Mesothelial cell of epicardium (in vitro differentiated cells): ENCODE data around the gene LNP1. TPM values are rescaled to one million over a fixed set of nuclear protein-coding genes. Genes with fewer than 3 reads are reported as not detected.
A peak's percentile ranks its signal among the peaks of the same experiment; 100 is the strongest.

Experiments used
- DNase-seq, 2 experiments: peaks; one replicate each; pipeline ENCODE4 v3.0.0; 2021; ENCODE audit warnings: low spot score in 2 of 2; ENCODE audit not compliant: unreplicated experiment in 2 of 2
- H3K27ac Mint-ChIP-seq: 2 replicates; pipeline ENCODE4 v1.8.0; 2021; ENCODE audit warnings: mixed read lengths
- H3K27me3 Mint-ChIP-seq: 2 replicates; pipeline ENCODE4 v1.8.0; 2021; ENCODE audit warnings: low read depth, mixed read lengths
- H3K36me3 Mint-ChIP-seq: 2 replicates; pipeline ENCODE4 v1.8.0; 2021; ENCODE audit warnings: mixed read lengths
- H3K4me1 Mint-ChIP-seq: 2 replicates; pipeline ENCODE4 v1.8.0; 2021; ENCODE audit warnings: mixed read lengths
- H3K4me3 Mint-ChIP-seq: 2 replicates; pipeline ENCODE4 v1.8.0; 2021; ENCODE audit warnings: mild to moderate bottlenecking, moderate library complexity, mixed read lengths
- H3K9me3 Mint-ChIP-seq: 2 replicates; pipeline ENCODE4 v1.8.0; 2021; ENCODE audit warnings: mixed read lengths
- CTCF ChIP-seq: fragments of 200-600 bp; sonication (generic); IDR thresholded peaks from one replicate; pipeline ENCODE4 v1.5.0; 2021; ENCODE audit warnings: antibody characterized with exemption; ENCODE audit not compliant: unreplicated experiment
- total RNA-seq: library from RNA; stranded (reverse); gene quantifications from 3 replicates; pipeline ENCODE4 v1.2.1, GENCODE V29; 2021

The LNP1 gene
- total RNA-seq, 1 donor from 2014 or later = 4.3 TPM

- Mint-ChIP-seq H3K36me3 (no peaks in the 10 kb centered on the region), H3K27ac (no peak overlapping the region), H3K27me3 (peaks cover 31% of the 10 kb centered on the region), H3K4me3 (no peak overlapping the region), H3K9me3 (peaks cover 6% of the 10 kb centered on the region), H3K4me1 (no peaks in the 10 kb centered on the region)
- TF ChIP-seq CTCF = no peak
- DNase-seq = no peak
Observed at GRCh38 chr3:100483529-100483928, 82.2 kb downstream of the LNP1 start.

- no peak for DNase-seq
- H3K36me3 Mint-ChIP-seq = no peaks in the 10 kb centered on the region
- H3K27me3 Mint-ChIP-seq = peaks cover 34% of the 10 kb centered on the region
- H3K4me1 Mint-ChIP-seq = peaks cover 2% of the 10 kb centered on the region
- no peak overlapping the region for H3K27ac Mint-ChIP-seq
- H3K4me3 Mint-ChIP-seq = no peak overlapping the region
- no peak for TF ChIP-seq CTCF
- H3K9me3 Mint-ChIP-seq = peaks cover 8% of the 10 kb centered on the region
Observed at GRCh38 chr3:100486808-100487207, 85.5 kb downstream of the LNP1 start.

- peaks cover 10% of the 10 kb centered on the region for H3K4me1 Mint-ChIP-seq
- H3K4me3 Mint-ChIP-seq = no peak overlapping the region
- no peak for DNase-seq
- H3K27me3 Mint-ChIP-seq = peaks cover 20% of the 10 kb centered on the region
- H3K27ac Mint-ChIP-seq = no peak overlapping the region
- TF ChIP-seq CTCF = no peak
- H3K9me3 Mint-ChIP-seq = peaks cover 8% of the 10 kb centered on the region
- no peaks in the 10 kb centered on the region for H3K36me3 Mint-ChIP-seq
Observed at GRCh38 chr3:100489118-100489517, 87.8 kb downstream of the LNP1 start.

DNA sequence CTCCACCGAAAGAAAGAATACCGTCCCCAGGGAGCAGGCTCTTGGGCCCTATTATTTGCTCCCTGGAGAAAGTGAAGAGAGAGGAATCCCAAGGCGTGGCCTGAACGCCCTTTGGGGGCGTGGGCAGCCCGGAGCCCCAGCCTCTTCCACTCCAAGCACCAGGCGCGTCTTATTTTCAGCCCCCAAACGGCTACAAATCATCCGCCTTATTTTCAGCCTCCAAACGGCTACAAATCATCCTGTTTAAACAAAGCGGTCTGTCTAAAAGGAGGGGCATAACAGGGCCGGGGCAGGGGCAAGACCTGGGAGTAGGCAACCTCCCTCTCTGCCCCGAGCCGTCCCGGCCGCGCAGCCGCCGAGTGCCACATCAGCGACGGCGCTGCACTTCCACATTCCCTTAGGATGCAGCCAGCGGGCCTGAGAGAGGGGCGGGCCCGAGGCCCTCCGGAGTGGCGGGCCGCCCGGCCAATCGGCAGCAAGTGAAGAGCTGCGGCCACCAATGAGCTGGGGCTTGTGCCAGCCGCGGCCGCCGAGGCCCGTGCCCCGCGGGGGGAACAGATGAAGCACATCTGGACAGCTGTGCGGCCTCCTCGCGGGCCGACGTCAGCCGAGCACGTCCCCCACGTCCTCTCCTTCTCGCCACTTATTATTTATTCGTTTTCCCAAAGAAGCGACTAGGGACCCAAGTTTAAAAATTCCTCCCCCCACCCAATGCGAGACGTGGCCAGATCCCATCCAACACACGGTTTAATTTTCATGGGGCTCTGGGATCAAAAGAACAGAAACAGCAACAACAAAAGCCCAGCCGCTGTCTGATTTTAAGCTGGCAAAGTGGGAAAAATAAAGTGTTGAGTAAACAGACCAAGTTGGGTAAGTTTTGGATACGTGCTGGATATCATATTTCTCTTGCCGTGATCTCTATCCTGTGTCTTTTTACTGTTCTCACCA, 91.0 kb downstream of the LNP1 start, which contains the start of gene TMEM45A:
Gene TMEM45A (plus strand): TSS at position 561 of the 948 bp plus-strand sequence. CDS start 62,593 bp downstream, outside the sequence.
- Mint-ChIP-seq H3K4me3 (peak within 1 kb of the TSS; percentile 90), H3K27ac (peak within 1 kb of the TSS; percentile 97), H3K27me3 (peaks cover 17% of the 10 kb centered on the region), H3K9me3 (peaks cover 8% of the 10 kb centered on the region), H3K36me3 (no peaks in the 10 kb centered on the region), H3K4me1 (peaks cover 10% of the 10 kb centered on the region)
- no peak for TF ChIP-seq CTCF
- peak; percentile 95 to 98 for DNase-seq

- H3K9me3 Mint-ChIP-seq = no peaks in the 10 kb centered on the region
- peaks cover 6% of the 10 kb centered on the region for H3K27me3 Mint-ChIP-seq
- H3K4me1 Mint-ChIP-seq = peaks cover 14% of the 10 kb centered on the region
- no peak for DNase-seq
- H3K4me3 Mint-ChIP-seq = no peak overlapping the region
- TF ChIP-seq CTCF = no peak
- peaks cover 3% of the 10 kb centered on the region for H3K36me3 Mint-ChIP-seq
- no peak overlapping the region for H3K27ac Mint-ChIP-seq
Observed at GRCh38 chr3:100496711-100497261, 95.4 kb downstream of the LNP1 start.
